ENCODE measurements around the gene LSM4.

LSM4 gene

GRCh38 chr19:18348171-18348570 lies 25.3 kb upstream of the LSM4 start:
- no peak for TF ChIP-seq CTCF (IDR thresholded peaks at IDR 0.05; ENCODE audit: low read depth, low read length, missing control alignments)
- H3K4me3 ChIP-seq (ENCODE audit: low read depth, low read length), result no peak overlapping the region
- DNase-seq (ENCODE audit: low read depth), result no peak

GRCh38 chr19:18346091-18346490 lies 23.2 kb upstream of the LSM4 start:
- TF ChIP-seq CTCF (IDR thresholded peaks at IDR 0.05; ENCODE audit: low read depth, low read length, missing control alignments), result no peak
- no peak overlapping the region for H3K4me3 ChIP-seq (ENCODE audit: low read depth, low read length)
- no peak for DNase-seq (ENCODE audit: low read depth)

- TF ChIP-seq CTCF (IDR thresholded peaks at IDR 0.05; ENCODE audit: low read depth, low read length, missing control alignments), result no peak
- no peak for DNase-seq (ENCODE audit: low read depth)
- no peak overlapping the region for H3K4me3 ChIP-seq (ENCODE audit: low read depth, low read length)
Measured at GRCh38 chr19:18345296-18345695, 22.4 kb upstream of the LSM4 start.

GRCh38 chr19:18344582-18344950 lies 21.7 kb upstream of the LSM4 start:
- H3K4me3 ChIP-seq (ENCODE audit: low read depth, low read length), result no peak overlapping the region
- TF ChIP-seq CTCF (IDR thresholded peaks at IDR 0.05; ENCODE audit: low read depth, low read length, missing control alignments), result no peak
- no peak for DNase-seq (ENCODE audit: low read depth)

- H3K4me3 ChIP-seq (ENCODE audit: low read depth, low read length), result no peak overlapping the region
Measured at GRCh38 chr19:18342090-18342632, 19.3 kb upstream of the LSM4 start.

GRCh38 chr19:18340990-18341868 lies 18.4 kb upstream of the LSM4 start:
- DNase-seq (ENCODE audit: low read depth), result no peak
- peak overlapping the region; percentile 81 for H3K4me3 ChIP-seq (ENCODE audit: low read depth, low read length)
- TF ChIP-seq CTCF (IDR thresholded peaks at IDR 0.05; ENCODE audit: low read depth, low read length, missing control alignments), result peak; percentile 14

More at GRCh38 chr19:18342090-18342632, 19.3 kb upstream of the LSM4 start:
- no peak for DNase-seq (ENCODE audit: low read depth)
- TF ChIP-seq CTCF (IDR thresholded peaks at IDR 0.05; ENCODE audit: low read depth, low read length, missing control alignments), result no peak

Data from GM12864 (cell line).